HG02759 (cell line): ENCODE measurements around the gene FBP1.

Source experiments
- ATAC-seq: cut with Tn5 transposase; IDR thresholded peaks from one replicate; pipeline ENCODE4 v1.9.1; 2021; ENCODE audit warnings: mild to moderate bottlenecking, moderate library complexity; ENCODE audit not compliant: unreplicated experiment

FBP1 gene

GRCh38 chr9:94639061-94639998 is at the start of gene FBP1:
FBP1 (minus strand) TSS chr9:94639518; CDS start chr9:94639310, 208 bp downstream.
- ATAC-seq: peak; percentile 51

- no peak for ATAC-seq
Observed at GRCh38 chr9:94687451-94687850, 48.1 kb upstream of the FBP1 start.

DNA sequence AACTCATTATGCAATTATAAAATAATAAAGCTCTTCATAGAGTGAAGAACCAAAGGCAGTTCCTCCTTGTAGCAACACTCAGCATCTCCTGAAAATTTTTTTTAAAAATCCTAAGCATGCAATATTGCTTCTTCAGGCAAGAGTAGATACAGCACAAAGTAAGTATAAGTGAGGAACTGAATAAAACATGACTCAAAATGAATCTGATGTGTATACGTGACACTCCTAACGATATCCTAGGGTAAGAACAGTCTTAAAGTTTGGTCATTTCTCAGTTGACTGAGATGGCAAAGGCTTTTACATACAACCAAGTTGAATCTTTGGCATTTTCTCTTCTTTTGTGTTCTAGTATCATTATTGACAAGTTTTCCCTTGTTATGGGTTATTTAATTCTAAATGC is 46.0 kb upstream of the FBP1 start:
- ATAC-seq: no peak

DNA sequence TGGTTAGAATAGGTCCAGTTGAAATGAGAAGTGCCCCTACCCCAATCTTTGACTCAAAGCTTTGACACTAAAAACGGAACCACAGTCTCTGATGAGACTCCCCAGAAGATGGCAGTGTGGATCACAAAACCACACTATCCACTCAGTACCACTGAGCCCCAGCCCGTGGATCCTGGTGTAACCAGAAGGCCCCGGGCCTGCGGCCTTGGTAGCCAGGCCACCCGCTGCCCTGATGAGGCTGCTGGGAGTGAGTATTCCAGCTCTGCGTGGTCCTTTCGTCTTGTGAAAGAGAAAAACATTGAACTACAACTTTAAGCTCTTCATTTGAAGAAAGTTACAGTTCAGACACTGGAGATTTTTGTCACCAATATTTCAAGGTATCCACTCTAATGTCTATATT is 42.2 kb upstream of the FBP1 start:
- ATAC-seq: no peak

- no peak for ATAC-seq
Observed at GRCh38 chr9:94680621-94681020, 41.3 kb upstream of the FBP1 start.

GRCh38 chr9:94680020-94680419 is 40.7 kb upstream of the FBP1 start:
- ATAC-seq: no peak

- no peak for ATAC-seq
Observed at GRCh38 chr9:94679587-94679986, 40.3 kb upstream of the FBP1 start.

DNA sequence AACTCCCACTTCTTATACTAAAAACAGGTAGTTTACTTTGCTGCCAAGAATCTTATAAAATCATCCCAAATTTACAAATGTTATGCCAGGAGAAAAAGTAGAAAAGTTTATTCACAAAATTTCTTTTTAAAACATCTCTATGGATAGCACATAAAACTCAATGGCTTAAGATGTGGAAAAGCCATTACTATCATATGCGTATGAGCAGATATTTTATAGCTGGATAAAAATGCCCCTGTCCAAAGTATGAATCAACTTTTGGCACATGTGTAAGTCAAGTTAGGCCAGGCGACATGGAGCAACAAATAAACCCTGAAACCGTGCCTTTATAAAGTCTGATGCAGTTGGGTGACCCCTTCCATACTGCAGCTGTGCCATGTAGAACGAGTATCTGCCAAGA is 38.6 kb upstream of the FBP1 start:
- no peak for ATAC-seq

GRCh38 chr9:94676446-94677131 is 37.3 kb upstream of the FBP1 start:
- ATAC-seq: no peak

DNA sequence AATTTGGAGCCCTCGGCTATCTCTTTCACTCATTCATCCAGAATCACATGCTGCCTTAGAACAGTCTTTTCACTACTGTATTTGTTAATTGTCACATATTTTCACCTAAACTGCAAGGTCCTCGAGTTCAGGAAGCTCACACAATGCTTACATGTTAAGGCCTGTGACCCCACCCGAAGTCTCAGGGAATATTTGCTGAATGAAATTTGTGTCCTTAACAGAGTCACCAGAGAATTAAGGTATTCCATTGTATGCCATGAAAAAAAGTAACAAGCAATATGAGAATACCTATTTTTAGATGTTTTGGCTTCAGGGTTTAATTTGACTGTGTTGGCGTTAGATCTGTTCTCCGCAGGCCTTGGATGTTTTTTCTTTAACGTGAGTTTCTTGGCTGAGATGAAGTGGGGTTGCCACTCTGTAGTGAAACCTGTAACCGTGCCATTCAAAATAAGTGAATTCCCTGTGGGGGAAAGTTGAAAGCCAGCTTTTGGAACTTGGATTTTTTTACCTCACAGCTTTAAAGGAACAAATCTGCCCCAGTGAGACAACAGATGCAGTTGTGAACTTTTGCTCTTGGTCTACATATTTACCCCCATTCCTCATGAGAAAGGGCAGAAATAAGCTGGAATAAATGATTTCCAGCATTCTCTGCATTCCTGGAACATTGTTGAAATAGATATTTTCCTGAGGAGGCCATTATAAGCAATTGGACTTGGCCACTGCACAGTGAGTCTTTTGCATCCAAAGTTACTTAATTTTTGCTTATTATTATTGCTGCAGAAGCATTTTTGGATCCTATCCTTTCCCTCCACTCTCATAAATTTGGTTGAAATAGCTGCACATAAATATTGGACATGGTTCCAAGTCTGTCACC is 35.9 kb upstream of the FBP1 start:
- no peak for ATAC-seq

- no peak for ATAC-seq
Observed at GRCh38 chr9:94672811-94673487, 33.6 kb upstream of the FBP1 start.

- ATAC-seq: peak; percentile 67
Observed at GRCh38 chr9:94668928-94669729, 29.8 kb upstream of the FBP1 start.

DNA sequence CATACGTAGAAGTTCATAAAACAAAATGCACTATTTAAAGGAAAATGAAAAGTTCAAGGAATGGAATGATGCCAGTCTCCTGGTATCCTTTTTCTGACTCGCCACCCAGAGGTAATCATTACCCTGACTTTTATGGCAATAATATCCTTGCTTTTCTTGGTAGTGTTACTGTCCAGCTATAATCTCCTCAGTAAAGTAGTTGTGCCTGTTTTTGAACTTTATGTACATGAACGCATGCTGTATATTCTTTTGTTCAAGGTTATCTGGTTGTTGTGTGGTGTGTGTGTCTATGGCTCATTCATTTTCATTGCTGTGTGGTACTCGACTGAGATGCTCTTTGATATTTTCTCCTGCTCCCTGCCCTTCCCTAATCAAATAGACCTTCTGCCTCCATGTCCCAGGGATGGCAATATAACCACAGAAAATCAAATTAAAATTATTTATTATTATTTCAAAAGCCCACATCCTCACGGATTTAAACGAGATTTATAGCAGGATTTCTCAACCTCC is 29.2 kb upstream of the FBP1 start:
- no peak for ATAC-seq

DNA sequence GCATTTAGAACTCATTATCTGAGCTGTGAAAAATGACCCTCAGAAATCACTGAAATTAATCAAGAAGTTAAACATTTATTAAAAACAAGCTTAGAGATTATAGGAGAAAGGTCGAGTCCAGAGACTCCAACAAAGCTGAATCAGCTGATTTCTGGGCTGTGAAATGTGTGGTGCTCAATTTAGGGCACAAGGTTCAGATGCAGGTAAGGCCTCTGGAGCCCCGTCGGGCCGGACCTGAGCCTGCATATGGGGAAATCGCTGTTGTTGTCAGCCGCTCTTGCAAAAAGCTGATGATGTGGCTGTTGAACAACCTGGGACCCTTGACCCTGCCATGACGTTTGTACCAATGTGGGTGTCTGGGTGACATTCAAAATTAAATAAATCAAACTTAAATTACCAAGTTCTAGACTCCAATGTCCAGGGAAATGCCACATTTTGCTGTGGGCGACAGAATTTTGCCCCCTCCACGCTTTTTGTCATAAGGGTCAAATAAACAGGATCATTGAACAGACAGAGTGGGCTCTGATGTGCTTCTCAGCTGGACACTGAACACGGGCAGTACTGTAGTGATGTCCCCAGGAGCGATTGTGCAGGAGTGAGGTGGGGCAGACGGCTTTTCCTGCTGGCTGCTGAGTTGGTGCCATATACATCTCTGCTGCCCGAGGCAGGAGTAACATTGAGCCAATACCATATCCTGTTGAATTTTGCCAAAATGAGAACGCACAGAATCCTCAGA is 27.2 kb upstream of the FBP1 start:
- ATAC-seq: no peak

DNA sequence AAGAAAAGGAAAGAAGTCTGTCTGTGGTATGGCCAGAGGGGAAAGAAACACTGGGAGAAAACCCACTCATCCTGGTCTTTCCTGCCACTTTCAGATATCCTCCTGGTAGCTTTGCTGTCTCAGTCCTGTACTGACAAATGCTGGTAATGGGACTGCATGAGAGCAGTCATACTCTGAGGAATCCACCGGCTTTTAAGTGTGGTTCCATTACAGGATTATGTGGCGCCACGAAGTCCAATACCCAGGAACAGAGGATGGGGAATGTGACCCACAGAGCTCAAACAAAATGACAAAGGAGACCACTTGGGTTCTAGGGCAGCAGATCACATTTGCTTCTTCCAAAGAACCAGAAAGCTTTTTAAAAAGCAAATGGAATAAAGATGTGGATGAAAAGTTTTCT is 26.3 kb upstream of the FBP1 start:
- ATAC-seq: no peak

DNA sequence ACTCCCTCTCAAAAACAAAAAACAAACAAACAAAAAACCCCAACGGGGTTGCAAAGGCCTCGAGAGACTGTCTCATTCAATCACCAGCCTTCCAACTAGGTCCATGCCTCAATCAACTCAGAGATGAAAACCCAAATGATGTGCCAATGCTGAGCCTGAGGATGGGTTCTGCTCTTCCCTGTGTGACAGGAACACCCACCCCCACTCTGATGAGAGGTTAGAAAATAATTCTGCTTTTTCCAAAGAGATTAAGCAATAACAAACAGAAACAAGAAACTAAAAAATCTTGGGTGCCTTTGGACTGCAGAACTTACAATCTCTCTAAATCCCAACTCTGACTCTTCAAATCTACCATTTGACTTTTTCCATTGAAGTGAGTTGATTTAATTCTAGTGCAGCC is 25.5 kb upstream of the FBP1 start:
- no peak for ATAC-seq

- ATAC-seq: no peak
Observed at GRCh38 chr9:94663640-94664039, 24.3 kb upstream of the FBP1 start.

DNA sequence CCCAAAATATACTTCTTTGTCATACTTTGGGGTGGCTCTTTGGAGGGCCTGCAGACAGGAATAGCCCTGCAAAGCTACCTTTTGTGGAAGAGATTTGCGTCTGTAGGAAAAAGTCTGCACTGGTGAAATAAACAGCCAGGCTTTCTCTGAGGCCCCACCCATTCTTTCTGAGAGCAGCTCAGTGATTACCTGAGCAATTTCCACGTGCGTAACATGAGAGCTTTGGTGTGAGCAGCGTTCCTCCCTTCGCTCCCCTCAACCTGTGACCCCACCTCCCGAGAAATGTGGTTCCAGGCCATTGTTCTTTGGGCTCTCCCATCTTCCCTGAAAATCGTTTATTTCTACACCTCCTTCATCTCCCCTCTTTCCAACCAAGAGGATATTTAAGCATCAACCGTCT is 23.8 kb upstream of the FBP1 start:
- no peak for ATAC-seq
